Bronchial epithelial cell (primary cell): Measurements from ENCODE around the gene PPARA. TPM values are rescaled to one million over a fixed set of nuclear protein-coding genes. Genes with fewer than 3 reads are reported as not detected.

ENCODE experiments used
- DNase-seq: peaks from one replicate; pipeline ENCODE4 v3.0.0-alpha.2; 2010; ENCODE audit warnings: low read depth
- FAIRE-seq: peaks from 2 replicates; lab custom pipeline; 2011; peaks lifted over from hg19 to GRCh38; lab: Jason Lieb, UNC
- H3K27me3 ChIP-seq: 2 replicates; pipeline ENCODE4 v1.5.1; 2011; ENCODE audit warnings: low read length; ENCODE audit not compliant: control insufficient read depth, insufficient read depth
- H3K36me3 ChIP-seq: 2 replicates; pipeline ENCODE4 v1.5.1; 2011; ENCODE audit warnings: low read length; ENCODE audit not compliant: control insufficient read depth, insufficient read depth
- H3K4me3 ChIP-seq: 2 replicates; pipeline ENCODE4 v1.5.1; 2011; ENCODE audit warnings: mild to moderate bottlenecking, low read depth, low read length, control low read depth
- CTCF ChIP-seq: IDR thresholded peaks from 2 replicates; pipeline ENCODE4 v1.5.1; 2011; ENCODE audit warnings: mild to moderate bottlenecking, moderate library complexity, low read length, control low read depth, inconsistent platforms; ENCODE audit not compliant: insufficient read depth, severe bottlenecking
- total RNA-seq: library from RNA; depleted of rRNA; stranded (reverse); fragments of >200 nt; gene quantifications from 2 replicates; pipeline ENCODE4 v1.2.1, GENCODE V29; 2014

Gene PPARA
- total RNA-seq, 1 donor from 2014 or later, result 10.5 TPM

GRCh38 chr22:46240907-46241306 is 90.6 kb downstream of the PPARA start:
- no peaks in the 10 kb centered on the region for H3K36me3 ChIP-seq
- peak; percentile 18 for FAIRE-seq
- DNase-seq, result no peak
- no peaks in the 10 kb centered on the region for H3K27me3 ChIP-seq
- no peak overlapping the region for H3K4me3 ChIP-seq
- TF ChIP-seq CTCF, result no peak

GRCh38 chr22:46241396-46242007 is 91.2 kb downstream of the PPARA start:
- TF ChIP-seq CTCF, result no peak
- DNase-seq, result no peak
- Histone ChIP-seq H3K27me3 (no peaks in the 10 kb centered on the region), H3K4me3 (no peak overlapping the region), H3K36me3 (no peaks in the 10 kb centered on the region)
- no peak for FAIRE-seq

GRCh38 chr22:46242076-46242475 is 91.8 kb downstream of the PPARA start:
- FAIRE-seq, result no peak
- no peak overlapping the region for H3K4me3 ChIP-seq
- TF ChIP-seq CTCF, result no peak
- DNase-seq, result no peak
- no peaks in the 10 kb centered on the region for H3K36me3 ChIP-seq
- H3K27me3 ChIP-seq, result no peaks in the 10 kb centered on the region

GRCh38 chr22:46244771-46245170 is 94.4 kb downstream of the PPARA start:
- H3K36me3 ChIP-seq, result no peaks in the 10 kb centered on the region
- H3K4me3 ChIP-seq, result no peak overlapping the region
- FAIRE-seq (no peak), DNase-seq (no peak)
- no peak for TF ChIP-seq CTCF
- no peaks in the 10 kb centered on the region for H3K27me3 ChIP-seq

GRCh38 chr22:46245511-46245910 is 95.2 kb downstream of the PPARA start:
- FAIRE-seq, result no peak
- no peak overlapping the region for H3K4me3 ChIP-seq
- H3K36me3 ChIP-seq, result no peaks in the 10 kb centered on the region
- no peak for DNase-seq
- no peaks in the 10 kb centered on the region for H3K27me3 ChIP-seq
- TF ChIP-seq CTCF, result no peak

GRCh38 chr22:46246178-46246577 is 95.9 kb downstream of the PPARA start:
- DNase-seq, result no peak
- FAIRE-seq, result no peak
- no peak overlapping the region for H3K4me3 ChIP-seq
- H3K36me3 ChIP-seq, result no peaks in the 10 kb centered on the region
- TF ChIP-seq CTCF, result no peak
- H3K27me3 ChIP-seq, result no peaks in the 10 kb centered on the region
